HepG2 (cell line): ENCODE results near the gene RAB5A. TPM values are rescaled to one million over a fixed set of nuclear protein-coding genes. Genes with fewer than 3 reads are reported as not detected.

Source experiments
- AGO1 ChIP-seq: fragments of 200-400 bp; formaldehyde crosslinking; IDR thresholded peaks from 2 replicates; pipeline ENCODE4 v1.6.1; 2017; ENCODE audit warnings: mild to moderate bottlenecking, low read depth, low read length, moderate library complexity; ENCODE audit not compliant: poor library complexity, severe bottlenecking
- ATF7-NPFF ChIP-seq: sonication (generic); formaldehyde crosslinking; IDR thresholded peaks from 2 replicates; pipeline ENCODE4 v1.8.1; 2023; ENCODE audit warnings: mild to moderate bottlenecking, low read depth, missing genetic modification reagents, moderate library complexity
- FOXK2 ChIP-seq: fragments of 450-650 bp; IDR thresholded peaks from 2 replicates; pipeline ENCODE4 v1.6.1; 2016
- HDAC6 ChIP-seq: fragments of 200-600 bp; sonication (generic); IDR thresholded peaks from 2 replicates; pipeline ENCODE4 v1.7.0; 2017; ENCODE audit warnings: mild to moderate bottlenecking, antibody characterized with exemption, low read length, low read depth
- MBNL3 ChIP-seq: fragments of 250-450 bp; sonication (Bioruptor Pico); conservative IDR thresholded peaks from 2 replicates; pipeline ENCODE4 v1.8.0; 2022; ENCODE audit warnings: mild to moderate bottlenecking, inconsistent platforms
- POLR2A ChIP-seq, 2 experiments: IDR thresholded peaks; 2 replicates each; pipeline ENCODE4 v1.6.1; 2011; ENCODE audit warnings: low read depth in 2 of 2, low read length in 2 of 2, mild to moderate bottlenecking in 1 of 2, moderate library complexity in 1 of 2; ENCODE audit not compliant: insufficient read depth in 1 of 2
- REST ChIP-seq, 2 experiments: IDR thresholded peaks; 2 replicates each; pipeline ENCODE4 v1.6.1; 2011 to 2012; ENCODE audit warnings: low read length in 2 of 2, borderline replicate concordance in 1 of 2, low read depth in 1 of 2, mild to moderate bottlenecking in 1 of 2, moderate library complexity in 1 of 2
- SNAPC4 ChIP-seq: sonication (generic); formaldehyde crosslinking; IDR thresholded peaks from 2 replicates; pipeline ENCODE4 v1.4.0; 2020; ENCODE audit warnings: mild to moderate bottlenecking, missing genetic modification reagents
- SOX13 ChIP-seq, 3 experiments: fragments of 450-650 bp in 1 of 3; sonication (generic) in 1 of 3; formaldehyde crosslinking in 1 of 3; IDR thresholded peaks in 2 of 3; conservative IDR thresholded peaks in 1 of 3; 2 replicates each; pipeline versions ENCODE4 v1.5.0 to v1.6.1; 2016 to 2020; ENCODE audit warnings: antibody characterized with exemption in 1 of 3, mild to moderate bottlenecking in 1 of 3, missing compliant biosample characterization in 1 of 3, missing genetic modification reagents in 1 of 3, moderate library complexity in 1 of 3
- TEAD3 ChIP-seq: optimal IDR thresholded peaks from 2 replicates; pipeline ENCODE3; 2016; ENCODE audit warnings: borderline replicate concordance
- TFAP4 ChIP-seq: sonication (generic); IDR thresholded peaks from 2 replicates; pipeline ENCODE4 v1.6.1; 2016; ENCODE audit warnings: low read depth, borderline replicate concordance
- TOE1 ChIP-seq: sonication (generic); formaldehyde crosslinking; IDR thresholded peaks from 2 replicates; pipeline ENCODE4 v1.4.0; 2020; ENCODE audit warnings: mild to moderate bottlenecking, missing genetic modification reagents
- ZMYM3 ChIP-seq: sonication (generic); formaldehyde crosslinking; IDR thresholded peaks from 2 replicates; pipeline ENCODE4 v1.5.1; 2020; ENCODE audit warnings: mild to moderate bottlenecking, missing genetic modification reagents
- ZNF432 ChIP-seq: sonication (generic); formaldehyde crosslinking; IDR thresholded peaks from 2 replicates; pipeline ENCODE4 v1.5.0; 2020; ENCODE audit warnings: missing genetic modification reagents, mild to moderate bottlenecking, borderline replicate concordance
- ZNF674 ChIP-seq: sonication (generic); formaldehyde crosslinking; IDR thresholded peaks from 2 replicates; pipeline ENCODE4 v1.5.0; 2020; ENCODE audit warnings: low read depth, mild to moderate bottlenecking, missing genetic modification reagents
- ZNF883 ChIP-seq: sonication (generic); formaldehyde crosslinking; IDR thresholded peaks from 2 replicates; pipeline ENCODE4 v1.5.1; 2020; ENCODE audit warnings: mild to moderate bottlenecking, missing genetic modification reagents; ENCODE audit errors: not compliant biosample characterization
- ZSCAN20 ChIP-seq: sonication (generic); formaldehyde crosslinking; IDR thresholded peaks from 2 replicates; pipeline ENCODE4 v1.4.0; 2020; ENCODE audit warnings: missing genetic modification reagents, mild to moderate bottlenecking, borderline replicate concordance
- polyA plus RNA-seq, 8 experiments: library from polyadenylated mRNA; depleted of rRNA in 3 of 8; stranded (reverse) in 7 of 8; unstranded in 1 of 8; fragments of >200 nt; fragmentation: Illumina TruSeq in 4 of 8; extraction: Trizol in 4 of 8; gene quantifications; 2 replicates each; pipeline versions ENCODE4 v1.2.1 to v1.2.3, GENCODE V29; 2011 to 2016; ENCODE audit warnings: low read depth in 4 of 8, missing spikeins in 1 of 8, mixed read lengths in 1 of 8; ENCODE audit not compliant: insufficient read depth in 1 of 8
- total RNA-seq, 5 experiments: library from RNA; depleted of rRNA; stranded (reverse); fragments of >200 nt; fragmentation: Illumina TruSeq; extraction: Trizol; gene quantifications; 2 replicates each; pipeline ENCODE4 v1.2.3, GENCODE V29; 2016; ENCODE audit warnings: low read depth in 1 of 5

Gene RAB5A
- total and polyA plus RNA-seq, 2 of the 13 experiments (the other 11 are each of a cell fraction or from before 2014, with no cell fraction given): 16.0 to 27.1 TPM

- TF ChIP-seq SNAPC4 (CRISPR knock-in tag): no peak
- peak; percentile 59 to 91 for TF ChIP-seq POLR2A (IDR thresholded peaks at IDR 0.05; ENCODE audit: insufficient read depth in 1 of 2, low read depth in 2 of 2, low read length in 2 of 2)
- no peak for TF ChIP-seq ZMYM3
- no peak for TF ChIP-seq MBNL3 (CRISPR knock-in tag)
- peak; percentile 70; the same call in 1 of the 2 replicates for TF ChIP-seq TOE1
- TF ChIP-seq ZNF883 (CRISPR knock-in tag): no peak
- TF ChIP-seq REST (IDR thresholded peaks at IDR 0.05; ENCODE audit: borderline replicate concordance in 1 of 2, low read depth in 1 of 2, low read length in 2 of 2): peak in 1 of 2 experiments; percentile 34; a peak in 1 of 4 replicates
- TF ChIP-seq HDAC6: no peak
- peak; percentile 43; the same call in 1 of the 2 replicates for TF ChIP-seq TFAP4
- no peak for TF ChIP-seq ZNF432 (CRISPR knock-in tag)
- 0 out of 2 replicates have a peak, but pooled peaks have one; percentile 41 for TF ChIP-seq SOX13 (IDR thresholded peaks at IDR 0.05)
- TF ChIP-seq SOX13 (CRISPR knock-in tag; conservative IDR thresholded peaks at IDR 0.05 in 1 of 2, IDR thresholded peaks at IDR 0.05 in 1 of 2): peak in 1 of 2 experiments; percentile 77; a peak in 2 of 4 replicates
- TF ChIP-seq FOXK2: 0 out of 2 replicates have a peak, but pooled peaks have one; percentile 29
- TF ChIP-seq TEAD3: peak; percentile 61
- peak; percentile 20; the same call in 1 of the 2 replicates for TF ChIP-seq ZSCAN20 (CRISPR knock-in tag)
- 0 out of 2 replicates have a peak, but pooled peaks have one; percentile 53 for TF ChIP-seq ZNF674 (CRISPR knock-in tag)
- no peak for TF ChIP-seq AGO1
- peak; percentile 49; the same call in 1 of the 2 replicates for TF ChIP-seq ATF7-NPFF
Observed at GRCh38 chr3:19946832-19947548, at the start of gene RAB5A (continued).
